GM19043 (cell line): Measurements from ENCODE around the gene GDF10.

Source experiments
- ATAC-seq: cut with Tn5 transposase; IDR thresholded peaks from one replicate; pipeline ENCODE4 v1.9.1; 2021; ENCODE audit warnings: low read depth; ENCODE audit not compliant: unreplicated experiment

Gene GDF10

GRCh38 chr10:47269294-47269693, 30.7 kb upstream of the GDF10 start:
- ATAC-seq, result no peak

DNA sequence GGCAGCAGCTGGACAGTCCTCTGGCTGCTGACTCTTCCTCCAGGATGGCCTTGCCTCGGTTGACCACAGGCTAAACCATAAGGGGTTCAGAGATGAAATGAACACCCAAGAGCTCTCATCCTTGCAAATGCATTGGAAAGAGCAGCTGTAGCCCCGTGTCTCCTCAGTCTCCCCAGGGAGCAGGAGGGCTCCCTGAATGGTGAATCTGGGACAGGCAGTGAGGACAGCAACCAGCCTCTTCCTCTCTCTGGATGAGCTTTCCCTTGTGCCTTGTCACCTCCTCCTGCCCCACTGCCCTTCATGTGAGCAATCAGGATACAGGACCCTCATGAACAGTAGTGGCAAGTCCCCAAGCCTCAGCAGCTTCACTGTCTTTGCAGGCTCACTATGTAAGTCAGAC, 23.9 kb upstream of the GDF10 start:
- ATAC-seq, result no peak

DNA sequence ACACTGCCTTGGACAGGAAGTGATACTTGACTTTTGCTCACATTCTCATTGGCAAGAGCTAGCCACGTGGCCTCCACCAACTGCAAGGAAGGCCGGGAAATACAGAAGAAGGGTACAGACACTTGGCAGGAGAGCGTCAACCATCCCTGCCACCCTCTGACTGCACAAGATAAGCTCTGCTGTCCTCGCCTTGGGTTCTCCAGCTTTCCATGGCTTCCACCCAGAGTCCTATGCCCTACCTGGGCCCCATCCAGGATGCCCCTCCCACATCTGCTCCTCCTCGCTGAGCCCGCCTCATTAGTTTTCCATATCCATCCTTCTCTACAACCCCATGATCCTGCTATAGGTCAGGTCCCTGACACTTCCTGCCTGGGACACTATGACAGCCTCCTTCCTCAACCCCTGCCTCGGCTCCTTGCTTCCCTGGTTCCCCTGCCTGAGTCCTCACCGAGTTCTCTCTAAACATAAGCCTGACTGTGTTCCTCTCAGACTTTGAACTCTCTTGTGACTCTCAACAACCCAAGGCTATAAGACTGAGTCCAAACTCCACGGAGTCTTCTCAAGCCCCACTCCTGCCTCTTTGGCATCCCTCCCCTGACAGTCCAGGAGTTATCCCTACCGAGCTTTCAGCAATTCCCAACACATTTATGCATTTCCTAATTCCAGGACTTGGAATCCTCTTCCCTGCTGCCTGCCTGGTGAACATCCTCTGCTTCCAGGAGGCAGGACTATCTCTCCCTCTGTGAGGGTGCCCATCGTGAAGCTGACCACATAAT, 23.2 kb upstream of the GDF10 start:
- ATAC-seq, result no peak

GRCh38 chr10:47277352-47278151, 22.4 kb upstream of the GDF10 start:
- ATAC-seq, result no peak

- no peak for ATAC-seq
These were observed 21.9 kb upstream of the GDF10 start for GRCh38 chr10:47278152-47278473.

DNA sequence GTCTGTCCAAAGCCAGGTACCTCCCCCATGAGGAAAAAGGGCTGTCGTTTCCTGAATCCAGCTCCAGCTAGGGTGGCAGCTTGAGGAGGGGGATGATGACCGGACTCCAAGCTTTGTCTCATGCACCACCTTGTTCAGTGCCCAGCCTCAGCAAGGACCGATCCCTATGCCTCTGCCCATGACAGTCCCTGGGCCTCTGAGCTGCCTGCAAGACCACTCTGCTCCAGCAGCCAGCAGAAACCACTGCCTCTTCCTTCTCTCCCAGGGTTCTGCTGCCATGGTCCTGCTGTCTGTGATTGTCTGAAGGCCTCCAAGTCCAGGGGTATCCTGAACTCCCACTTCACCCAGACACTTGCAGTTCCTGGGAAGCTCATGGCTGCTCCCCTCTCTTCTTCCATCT, 21.3 kb upstream of the GDF10 start:
- no peak for ATAC-seq

- ATAC-seq, result no peak
These were observed 20.7 kb upstream of the GDF10 start for GRCh38 chr10:47279276-47279675.

DNA sequence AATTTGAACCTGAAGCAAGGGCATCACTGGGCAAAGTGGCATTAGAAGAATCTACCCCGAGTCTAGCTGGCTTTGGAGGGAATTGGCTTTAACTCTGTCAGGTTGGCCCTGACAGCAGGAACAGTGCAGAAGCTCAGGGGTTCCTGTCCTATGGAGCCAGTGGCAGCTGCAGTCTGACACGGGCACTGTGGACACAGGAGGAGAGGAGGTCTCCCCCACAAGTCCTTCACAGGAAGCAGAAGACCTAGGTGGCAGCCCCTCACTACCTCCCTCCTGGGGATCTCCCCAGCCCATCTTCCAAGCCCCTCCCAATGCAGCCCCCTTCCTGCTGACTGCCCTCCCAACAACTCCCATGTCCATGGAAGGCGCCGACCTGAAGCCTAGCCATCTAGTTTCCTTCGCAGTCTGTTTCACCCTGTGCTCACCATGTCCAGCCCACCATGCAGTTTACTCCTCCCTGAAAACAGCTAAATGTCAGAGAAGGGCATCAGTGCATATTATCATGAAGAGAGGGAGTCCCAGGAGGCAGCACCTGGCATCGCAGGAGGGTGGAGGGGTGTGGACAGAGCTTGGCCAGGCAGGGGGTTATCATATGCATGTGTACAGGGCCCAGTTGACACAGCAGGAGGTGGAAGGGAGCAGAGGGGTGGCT, 17.9 kb upstream of the GDF10 start:
- ATAC-seq, result no peak

DNA sequence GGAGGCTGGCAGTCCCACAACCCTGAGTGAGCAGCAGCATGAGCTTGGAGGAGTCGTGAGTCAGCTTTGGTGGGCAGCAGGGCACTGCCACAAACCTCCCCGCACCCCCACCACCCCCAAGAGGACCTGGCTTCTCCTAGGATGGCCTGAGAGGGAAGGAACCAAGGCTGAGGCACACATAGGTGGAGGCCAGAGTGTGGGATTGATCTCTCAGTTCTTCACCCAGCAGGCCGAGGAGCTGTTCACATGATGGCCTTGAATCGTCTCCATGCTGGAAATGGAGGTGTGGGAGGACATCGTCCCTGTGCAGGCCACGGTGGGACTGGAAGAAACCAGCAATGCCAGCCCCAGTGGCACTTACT, 17.4 kb upstream of the GDF10 start:
- no peak for ATAC-seq

GRCh38 chr10:47283101-47283630, 16.8 kb upstream of the GDF10 start:
- no peak for ATAC-seq

GRCh38 chr10:47283848-47284247, 16.1 kb upstream of the GDF10 start:
- ATAC-seq, result no peak

DNA sequence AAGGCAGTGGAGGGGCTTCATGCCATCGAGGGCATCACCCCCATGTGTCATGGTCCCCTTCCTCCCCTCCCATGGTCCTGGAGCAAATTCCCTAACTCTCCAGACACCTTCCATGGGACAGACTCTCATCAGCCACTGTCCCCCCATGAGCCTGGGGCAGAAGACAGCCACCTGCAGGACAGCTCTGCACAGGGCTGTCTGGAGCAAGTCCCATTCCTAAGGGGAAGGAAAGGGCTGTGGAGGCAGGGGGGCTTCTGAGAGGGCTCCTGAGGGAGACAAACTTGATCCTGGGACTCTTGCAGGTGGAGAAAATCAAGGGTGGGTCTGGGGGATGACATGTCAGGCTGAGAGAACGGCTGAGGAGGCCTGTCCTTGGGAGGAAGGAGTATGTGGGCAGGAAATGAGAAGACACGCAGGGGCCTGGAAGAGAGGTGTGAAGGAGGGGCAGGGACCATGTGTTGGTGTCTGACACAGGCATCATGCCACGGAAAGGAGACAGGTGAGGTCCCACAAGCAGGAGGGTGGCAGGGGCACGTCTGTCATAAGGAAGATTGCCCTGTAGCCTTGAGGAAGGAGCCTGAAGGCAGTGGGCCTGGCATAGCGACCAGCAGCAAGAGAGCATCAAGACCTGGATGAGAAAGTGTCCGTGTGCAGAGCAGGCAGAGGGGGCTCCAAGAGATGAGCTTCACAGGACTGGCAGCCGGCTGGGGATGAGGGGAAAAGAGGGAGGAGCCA, 14.4 kb upstream of the GDF10 start:
- no peak for ATAC-seq

GRCh38 chr10:47286116-47286505, 13.9 kb upstream of the GDF10 start:
- ATAC-seq, result no peak

DNA sequence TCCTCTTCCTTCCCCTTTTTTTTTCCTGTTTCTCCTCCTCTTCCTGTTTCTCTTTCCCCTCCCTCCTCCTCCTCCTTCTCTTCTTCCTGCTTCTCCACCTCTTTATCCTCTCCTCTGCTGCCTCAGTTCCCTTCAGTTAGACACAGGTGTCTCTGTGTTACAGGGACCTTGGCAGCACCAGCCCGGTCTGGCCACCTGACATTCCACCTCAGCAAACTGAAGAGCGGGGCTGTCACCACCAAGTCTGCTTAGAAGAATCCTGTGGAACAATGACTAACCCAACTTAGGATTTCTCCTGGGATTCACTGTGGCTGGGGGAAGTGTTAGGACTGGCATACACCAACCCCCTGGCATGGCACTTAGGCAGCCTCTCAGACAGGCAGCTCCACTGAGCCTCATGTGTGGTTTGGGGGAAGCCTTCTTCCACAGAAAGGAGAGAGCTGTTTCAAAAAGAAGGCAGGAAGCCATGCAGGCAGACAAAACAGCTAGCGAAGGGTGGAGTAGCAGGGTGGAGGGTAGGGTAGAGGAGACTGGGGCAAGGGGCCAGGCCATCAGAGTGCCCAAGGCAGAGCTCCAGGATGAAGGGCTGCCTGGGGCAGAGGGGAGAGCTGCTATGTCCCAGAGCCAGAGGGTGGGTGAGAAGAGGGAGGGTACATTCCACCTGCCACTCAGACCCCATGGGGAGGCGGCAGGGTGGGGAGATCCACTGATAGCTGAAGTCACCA, 13.2 kb upstream of the GDF10 start:
- no peak for ATAC-seq

- ATAC-seq, result no peak
These were observed 12.6 kb upstream of the GDF10 start for GRCh38 chr10:47287365-47287802.

- no peak for ATAC-seq
These were observed 12.2 kb upstream of the GDF10 start for GRCh38 chr10:47287805-47288204.

DNA sequence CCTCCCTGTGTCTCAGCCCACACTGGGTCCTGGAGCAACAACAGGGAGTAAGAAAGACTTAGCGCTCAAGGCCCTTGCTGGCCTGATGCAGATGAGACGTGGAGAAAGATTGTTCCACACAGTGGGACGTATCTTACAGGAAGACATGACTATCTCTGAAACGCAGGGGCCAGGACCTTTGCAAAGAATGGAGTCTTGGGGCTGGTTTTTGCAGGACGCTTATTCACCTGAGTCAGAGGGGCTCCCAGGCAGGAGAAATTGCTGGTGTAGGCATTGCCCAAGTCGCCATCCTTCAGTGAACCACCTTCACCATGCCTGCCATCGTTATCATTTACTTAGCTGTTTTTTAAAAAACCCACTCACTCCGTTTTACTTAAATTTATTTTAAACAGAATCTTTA, 11.8 kb upstream of the GDF10 start:
- no peak for ATAC-seq

DNA sequence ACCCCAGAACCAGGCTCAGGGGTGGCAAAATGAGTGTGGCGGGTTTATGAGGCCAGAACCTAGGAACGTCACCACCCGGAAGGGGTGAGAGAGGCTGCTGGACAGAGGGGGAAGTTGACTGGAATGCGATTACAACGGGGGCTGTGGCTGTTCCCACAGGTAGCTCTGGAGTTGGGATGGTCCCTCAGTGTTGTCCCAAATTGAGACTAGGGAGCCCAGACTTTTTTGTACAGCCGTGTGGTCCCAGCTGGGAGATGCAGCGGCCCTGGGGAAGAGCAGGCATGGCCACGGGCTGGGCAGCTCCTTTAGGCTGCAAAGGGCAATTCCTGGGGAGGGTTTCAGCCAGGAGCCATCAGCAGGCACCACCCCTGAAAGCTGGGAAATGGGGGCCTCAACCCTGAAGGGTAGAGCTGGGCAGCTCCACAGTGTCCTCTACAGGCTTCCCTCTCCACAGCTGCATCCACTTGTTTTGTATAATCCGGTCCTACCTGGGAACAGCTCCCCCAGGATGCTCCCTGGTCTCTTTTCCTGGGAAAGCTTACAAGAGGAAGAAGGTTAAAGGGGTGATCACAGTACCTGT, 11.0 kb upstream of the GDF10 start:
- no peak for ATAC-seq

- ATAC-seq, result no peak
These were observed 10.1 kb upstream of the GDF10 start for GRCh38 chr10:47289921-47290320.

DNA sequence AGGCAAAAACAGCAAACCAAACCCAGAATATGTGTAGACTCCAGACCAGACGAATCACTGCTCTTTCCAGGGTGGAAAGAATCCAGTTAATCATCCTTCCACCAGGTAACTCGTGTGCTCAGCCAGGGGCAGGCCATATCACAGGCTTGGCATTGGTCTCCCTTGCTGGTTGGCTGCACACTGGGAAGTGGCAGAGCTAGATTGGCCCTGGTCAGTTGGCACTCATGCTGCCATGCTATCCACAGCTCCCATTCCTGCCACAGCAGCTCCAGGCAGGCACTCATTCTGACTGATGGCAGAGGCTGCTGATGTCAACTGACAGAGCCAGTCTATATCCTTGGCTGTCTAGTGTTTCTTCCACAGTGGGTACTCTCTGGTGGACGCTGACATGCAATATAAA, 9.7 kb upstream of the GDF10 start:
- ATAC-seq, result no peak
